ENCODE data around the gene POLR3B.

The POLR3B gene

GRCh38 chr12:106487664-106488063 is 130.1 kb downstream of the POLR3B start:
- H4K20me1 ChIP-seq (ENCODE audit: insufficient read depth), result no peaks in the 10 kb centered on the region

GRCh38 chr12:106488884-106489283 is 131.3 kb downstream of the POLR3B start:
- no peaks in the 10 kb centered on the region for H3K4me1 ChIP-seq (ENCODE audit: low read depth, poor library complexity, severe bottlenecking)
- H4K20me1 ChIP-seq (ENCODE audit: insufficient read depth), result no peaks in the 10 kb centered on the region
- no peak overlapping the region for H2AFZ ChIP-seq (ENCODE audit: low read depth)
- no peaks in the 10 kb centered on the region for H3K27me3 ChIP-seq (ENCODE audit: insufficient read depth, low read depth)
- no peak overlapping the region for H3K4me3 ChIP-seq (IDR thresholded peaks at IDR 0.05; ENCODE audit: insufficient read depth, low read depth, low read length)
- no peak for TF ChIP-seq CTCF (conservative IDR thresholded peaks at IDR 0.05; ENCODE audit: low read depth, low read length)
- no peak overlapping the region for H3K4me2 ChIP-seq
- H3K27ac ChIP-seq, result no peak overlapping the region
- no peak overlapping the region for H3K9ac ChIP-seq
- H3K36me3 ChIP-seq (ENCODE audit: insufficient read depth), result no peaks in the 10 kb centered on the region
- H3K79me2 ChIP-seq (ENCODE audit: insufficient read depth, low read depth), result no peaks in the 10 kb centered on the region

More at GRCh38 chr12:106487664-106488063, 130.1 kb downstream of the POLR3B start:
- Histone ChIP-seq H3K9ac (no peak overlapping the region), H3K4me3 (IDR thresholded peaks at IDR 0.05; ENCODE audit: insufficient read depth, low read depth, low read length) (no peak overlapping the region), H3K27ac (no peak overlapping the region), H3K79me2 (ENCODE audit: insufficient read depth, low read depth) (no peaks in the 10 kb centered on the region), H3K4me2 (no peak overlapping the region), H2AFZ (ENCODE audit: low read depth) (no peak overlapping the region), H3K4me1 (ENCODE audit: low read depth, poor library complexity, severe bottlenecking) (no peaks in the 10 kb centered on the region), H3K27me3 (ENCODE audit: insufficient read depth, low read depth) (no peaks in the 10 kb centered on the region), H3K36me3 (ENCODE audit: insufficient read depth) (no peaks in the 10 kb centered on the region)
- no peak for TF ChIP-seq CTCF (conservative IDR thresholded peaks at IDR 0.05; ENCODE audit: low read depth, low read length)

GRCh38 chr12:106490264-106490663 is 132.7 kb downstream of the POLR3B start:
- Histone ChIP-seq H3K27me3 (ENCODE audit: insufficient read depth, low read depth) (no peaks in the 10 kb centered on the region), H4K20me1 (ENCODE audit: insufficient read depth) (no peaks in the 10 kb centered on the region), H2AFZ (ENCODE audit: low read depth) (no peak overlapping the region), H3K4me2 (no peak overlapping the region), H3K27ac (no peak overlapping the region), H3K4me1 (ENCODE audit: low read depth, poor library complexity, severe bottlenecking) (no peaks in the 10 kb centered on the region), H3K79me2 (ENCODE audit: insufficient read depth, low read depth) (no peaks in the 10 kb centered on the region), H3K4me3 (IDR thresholded peaks at IDR 0.05; ENCODE audit: insufficient read depth, low read depth, low read length) (no peak overlapping the region), H3K36me3 (ENCODE audit: insufficient read depth) (no peaks in the 10 kb centered on the region), H3K9ac (no peak overlapping the region)
- no peak for TF ChIP-seq CTCF (conservative IDR thresholded peaks at IDR 0.05; ENCODE audit: low read depth, low read length)

GRCh38 chr12:106492857-106493256 is 135.3 kb downstream of the POLR3B start:
- Histone ChIP-seq H3K4me1 (ENCODE audit: low read depth, poor library complexity, severe bottlenecking) (no peaks in the 10 kb centered on the region), H3K4me3 (IDR thresholded peaks at IDR 0.05; ENCODE audit: insufficient read depth, low read depth, low read length) (no peak overlapping the region), H3K4me2 (no peak overlapping the region), H4K20me1 (ENCODE audit: insufficient read depth) (no peaks in the 10 kb centered on the region), H3K36me3 (ENCODE audit: insufficient read depth) (no peaks in the 10 kb centered on the region), H3K79me2 (ENCODE audit: insufficient read depth, low read depth) (no peaks in the 10 kb centered on the region), H3K27ac (no peak overlapping the region), H3K27me3 (ENCODE audit: insufficient read depth, low read depth) (no peaks in the 10 kb centered on the region), H3K9ac (no peak overlapping the region), H2AFZ (ENCODE audit: low read depth) (no peak overlapping the region)
- TF ChIP-seq CTCF (conservative IDR thresholded peaks at IDR 0.05; ENCODE audit: low read depth, low read length), result no peak
